Mucosa of descending colon (tissue), 3 donors: ENCODE results near the gene PAN3. TPM values are rescaled to one million over a fixed set of nuclear protein-coding genes. Genes with fewer than 3 reads are reported as not detected.

Experiments
- ATAC-seq: fragments of 200-7000 bp; cut with Tn5 transposase; one replicate; pipeline ENCODE4 v1.9.1; 2020; ENCODE audit warnings: mild to moderate bottlenecking, moderate library complexity
- DNase-seq, 3 donors: peaks; one replicate each; pipeline ENCODE4 v3.0.0-alpha.2; 2020
- H3K36me3 ChIP-seq: fragments of 200-600 bp; one replicate; pipeline ENCODE4 v1.8.0; 2021; ENCODE audit warnings: low read depth, mild to moderate bottlenecking
- H3K4me1 ChIP-seq: fragments of 200-600 bp; one replicate; pipeline ENCODE4 v1.8.0; 2021; ENCODE audit warnings: low read depth, mild to moderate bottlenecking
- H3K4me3 ChIP-seq: fragments of 200-600 bp; one replicate; pipeline ENCODE4 v1.8.0; 2021; ENCODE audit warnings: mild to moderate bottlenecking
- H3K9me3 ChIP-seq: fragments of 200-600 bp; one replicate; pipeline ENCODE4 v1.8.0; 2021; ENCODE audit warnings: mild to moderate bottlenecking
- intact Hi-C, 2 donors: fragments of 100-400 bp; cut with DNase I in 1 of 2; cut with micrococcal nuclease in 1 of 2; formaldehyde crosslinking; loops; one replicate each; pipeline versions ENCODE4 v1.11.0 to v1.11.1; 2022; cut with DNase I, micrococcal nuclease
- total RNA-seq, 3 donors: library from RNA; stranded (reverse); fragmentation: NEBNext Ultra II Directional in 2 of 3; extraction: Animal tissue kit (Norgen Biotek cat#: 25700) in 2 of 3; gene quantifications; one replicate each; pipeline versions ENCODE4 v1.2.1 to v1.2.4, GENCODE V29; 2021 to 2023
- TF ChIP-seq, protein P1 (sequence below): fragments of 200-600 bp; IDR thresholded peaks from one replicate; pipeline ENCODE4 v1.8.0; 2022; ENCODE audit warnings: antibody characterized with exemption, mild to moderate bottlenecking
- donor health status: DM: no; HTN: no; CAD: no; lungs with moderate emphysema.
- donor health status: DM: no; HTN: no; CAD: no.
- donor health status: DM: no; HTN: yes; CAD: no.

Gene PAN3
- total RNA-seq, 3 donors from 2014 or later, result 28.4 to 43.7 (median 40.2) TPM

DNA sequence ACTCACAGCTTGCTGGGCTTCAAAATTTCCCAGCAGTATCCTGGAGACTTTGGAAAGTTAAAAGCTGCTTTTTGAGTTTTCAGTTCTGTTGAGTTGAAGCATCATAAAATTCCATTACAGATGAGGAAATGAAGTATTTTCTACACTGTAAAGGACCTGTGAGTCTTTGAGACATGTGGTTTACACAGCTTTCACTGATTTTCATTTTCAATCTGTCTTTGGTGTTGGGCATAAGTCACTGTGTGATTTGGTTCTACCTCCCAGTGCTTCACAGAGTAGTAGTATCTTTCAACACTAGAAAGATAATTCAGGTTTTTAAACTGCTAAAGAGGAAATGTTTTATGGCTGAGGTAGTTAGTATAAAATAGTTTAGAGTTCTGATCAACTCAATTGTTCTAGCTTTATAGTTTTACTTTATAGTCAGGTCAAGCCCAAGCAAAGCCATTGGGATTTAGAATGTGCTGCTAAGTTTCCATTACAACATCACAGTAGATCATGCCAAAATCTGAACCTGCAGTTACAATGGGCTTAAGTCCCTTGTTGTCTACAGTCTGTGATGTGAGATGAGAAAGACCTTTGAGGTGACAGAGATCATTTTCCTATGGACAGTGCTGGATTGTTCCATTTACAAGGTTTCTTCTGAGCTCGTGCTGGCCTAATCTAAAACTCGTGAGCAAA, 195.0 kb downstream of the PAN3 start:
- Histone ChIP-seq H3K4me3 (no peak overlapping the region), H3K9me3 (no peaks in the 10 kb centered on the region), H3K36me3 (no peaks in the 10 kb centered on the region), H3K4me1 (no peaks in the 10 kb centered on the region)
- DNase-seq (no peak), ATAC-seq (no peak)
- intact Hi-C loops, result no loop called here
- TF ChIP-seq, protein P1, sequence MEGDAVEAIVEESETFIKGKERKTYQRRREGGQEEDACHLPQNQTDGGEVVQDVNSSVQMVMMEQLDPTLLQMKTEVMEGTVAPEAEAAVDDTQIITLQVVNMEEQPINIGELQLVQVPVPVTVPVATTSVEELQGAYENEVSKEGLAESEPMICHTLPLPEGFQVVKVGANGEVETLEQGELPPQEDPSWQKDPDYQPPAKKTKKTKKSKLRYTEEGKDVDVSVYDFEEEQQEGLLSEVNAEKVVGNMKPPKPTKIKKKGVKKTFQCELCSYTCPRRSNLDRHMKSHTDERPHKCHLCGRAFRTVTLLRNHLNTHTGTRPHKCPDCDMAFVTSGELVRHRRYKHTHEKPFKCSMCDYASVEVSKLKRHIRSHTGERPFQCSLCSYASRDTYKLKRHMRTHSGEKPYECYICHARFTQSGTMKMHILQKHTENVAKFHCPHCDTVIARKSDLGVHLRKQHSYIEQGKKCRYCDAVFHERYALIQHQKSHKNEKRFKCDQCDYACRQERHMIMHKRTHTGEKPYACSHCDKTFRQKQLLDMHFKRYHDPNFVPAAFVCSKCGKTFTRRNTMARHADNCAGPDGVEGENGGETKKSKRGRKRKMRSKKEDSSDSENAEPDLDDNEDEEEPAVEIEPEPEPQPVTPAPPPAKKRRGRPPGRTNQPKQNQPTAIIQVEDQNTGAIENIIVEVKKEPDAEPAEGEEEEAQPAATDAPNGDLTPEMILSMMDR, result no peak

DNA sequence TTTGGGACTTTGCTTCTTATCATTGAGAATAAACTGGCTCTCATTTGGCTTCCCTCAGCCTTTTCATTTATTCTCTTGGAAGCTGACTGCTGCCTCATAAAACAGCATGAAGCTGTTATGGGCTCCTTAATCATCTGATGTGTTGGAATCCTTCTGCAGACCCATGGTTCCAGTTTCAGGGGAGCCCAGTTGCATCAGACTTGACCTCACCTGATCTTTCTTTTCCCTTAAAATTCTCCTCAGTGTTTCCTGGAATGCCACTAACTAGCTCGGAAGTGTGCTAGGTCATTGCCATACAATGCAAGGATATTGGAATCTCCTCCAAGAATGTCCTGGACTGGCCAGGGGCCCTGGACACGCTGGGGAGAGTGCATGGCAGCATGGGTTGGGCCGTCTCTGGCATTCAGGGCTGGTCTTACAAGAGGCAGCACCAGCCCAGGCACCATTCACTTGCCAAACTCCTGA, 197.9 kb downstream of the PAN3 start:
- H3K4me3 ChIP-seq, result no peak overlapping the region
- DNase-seq (no peak), ATAC-seq (no peak)
- intact Hi-C loops, result no loop called here
- H3K36me3 ChIP-seq, result no peaks in the 10 kb centered on the region
- TF ChIP-seq, protein P1, result no peak
- H3K9me3 ChIP-seq, result no peaks in the 10 kb centered on the region
- no peaks in the 10 kb centered on the region for H3K4me1 ChIP-seq

DNA sequence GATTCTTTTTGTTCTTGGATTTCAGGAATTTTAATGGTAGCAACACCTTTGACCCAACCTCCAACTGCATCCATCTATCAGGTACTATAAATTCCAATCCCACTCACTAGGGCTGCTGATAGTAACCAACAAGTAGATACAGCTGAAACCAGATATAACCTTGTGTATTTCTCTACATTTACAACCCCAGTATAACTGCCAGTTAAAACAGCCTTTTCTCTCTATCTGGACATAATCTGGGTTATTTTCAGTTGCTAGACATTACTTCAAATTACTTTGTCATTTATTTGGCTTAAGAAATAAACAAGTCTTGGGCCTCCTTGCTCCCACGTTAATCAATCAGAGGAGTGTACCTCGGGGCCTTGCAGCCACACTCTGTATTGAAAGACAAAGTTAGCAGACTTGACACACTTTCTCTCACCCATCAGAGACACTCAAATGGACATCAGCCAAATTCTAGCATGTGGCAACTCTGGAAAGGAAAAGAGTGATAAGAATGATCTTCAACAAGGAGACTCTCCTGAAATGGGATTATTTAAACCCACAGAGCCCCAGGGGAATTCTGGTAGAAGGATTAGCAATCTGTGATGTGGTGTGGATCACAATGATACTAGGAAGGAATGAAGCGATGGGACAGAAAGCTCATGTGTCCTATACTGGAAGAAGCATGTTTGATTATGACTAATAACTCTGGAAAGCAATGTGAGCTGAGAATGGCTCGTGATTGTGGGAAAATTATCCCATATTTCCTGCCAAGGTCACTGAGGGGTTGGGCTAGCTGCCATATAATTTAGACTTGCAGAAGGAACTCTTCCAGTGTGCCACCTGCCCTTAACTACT, 199.0 kb downstream of the PAN3 start:
- Histone ChIP-seq H3K9me3 (no peaks in the 10 kb centered on the region), H3K4me3 (no peak overlapping the region), H3K4me1 (no peaks in the 10 kb centered on the region), H3K36me3 (no peaks in the 10 kb centered on the region)
- TF ChIP-seq, protein P1, result no peak
- DNase-seq (no peak), ATAC-seq (peak; percentile 25)
- intact Hi-C loops, result no loop called here

DNA sequence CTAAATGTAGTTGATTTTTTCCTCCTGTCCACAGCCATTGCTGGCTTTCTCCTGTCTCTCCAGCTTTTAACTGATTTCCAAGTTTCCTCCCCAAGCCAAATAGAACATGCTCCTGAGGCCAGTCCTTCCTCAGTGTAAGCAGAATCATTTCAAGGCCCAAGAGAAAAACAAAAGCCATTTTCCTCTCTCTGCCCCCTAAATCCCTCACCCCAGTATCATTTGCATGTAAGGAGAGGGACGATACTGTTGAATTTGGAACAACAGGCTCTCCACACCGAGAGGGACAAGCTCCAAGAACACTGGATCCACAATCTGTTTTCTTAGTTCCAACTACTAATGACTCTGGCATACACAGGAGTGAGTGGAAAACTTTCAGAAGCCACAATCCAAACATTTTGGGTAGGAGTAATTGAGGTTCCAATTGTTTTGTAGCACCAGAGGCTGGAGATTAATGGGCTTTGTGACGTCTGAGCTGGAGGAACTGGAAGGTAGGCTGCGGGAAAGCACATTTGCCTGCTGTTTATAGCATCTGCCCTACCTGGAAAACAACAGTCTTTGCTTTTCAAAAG, 199.7 kb downstream of the PAN3 start:
- Histone ChIP-seq H3K4me3 (no peak overlapping the region), H3K4me1 (no peaks in the 10 kb centered on the region), H3K36me3 (no peaks in the 10 kb centered on the region), H3K9me3 (no peaks in the 10 kb centered on the region)
- TF ChIP-seq, protein P1, result no peak
- ATAC-seq (peak; percentile 29), DNase-seq (no peak)
- intact Hi-C loops, result no loop called here

DNA sequence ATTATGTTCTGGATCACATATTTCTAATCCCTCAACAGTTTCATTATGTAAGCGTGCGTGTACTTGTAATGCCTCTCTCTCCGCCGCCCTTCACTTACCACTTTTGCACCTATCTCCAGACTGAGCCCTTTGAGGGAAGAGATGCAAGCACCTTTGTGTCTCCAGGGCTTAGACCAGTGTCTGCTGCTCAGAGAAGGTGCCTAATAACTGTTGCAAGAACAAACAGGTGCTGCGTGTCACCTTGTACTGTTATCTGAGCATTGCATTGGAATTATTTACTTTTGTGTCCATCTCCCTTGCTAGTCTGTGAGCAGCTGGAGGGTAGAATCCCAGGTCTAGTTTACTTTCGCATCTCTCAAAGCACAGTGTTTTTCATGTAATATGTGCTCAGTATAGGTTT, 200.4 kb downstream of the PAN3 start:
- no peak for ATAC-seq
- no peak overlapping the region for H3K4me3 ChIP-seq

More for the DNA sequence above, 200.4 kb downstream of the PAN3 start:
- no peaks in the 10 kb centered on the region for H3K9me3 ChIP-seq
- no peaks in the 10 kb centered on the region for H3K4me1 ChIP-seq
- DNase-seq, result no peak
- intact Hi-C loops, result no loop called here
- TF ChIP-seq, protein P1, result no peak
- H3K36me3 ChIP-seq, result no peaks in the 10 kb centered on the region
